ENCODE measurements around the gene UBXN2A.

Gene UBXN2A

DNA sequence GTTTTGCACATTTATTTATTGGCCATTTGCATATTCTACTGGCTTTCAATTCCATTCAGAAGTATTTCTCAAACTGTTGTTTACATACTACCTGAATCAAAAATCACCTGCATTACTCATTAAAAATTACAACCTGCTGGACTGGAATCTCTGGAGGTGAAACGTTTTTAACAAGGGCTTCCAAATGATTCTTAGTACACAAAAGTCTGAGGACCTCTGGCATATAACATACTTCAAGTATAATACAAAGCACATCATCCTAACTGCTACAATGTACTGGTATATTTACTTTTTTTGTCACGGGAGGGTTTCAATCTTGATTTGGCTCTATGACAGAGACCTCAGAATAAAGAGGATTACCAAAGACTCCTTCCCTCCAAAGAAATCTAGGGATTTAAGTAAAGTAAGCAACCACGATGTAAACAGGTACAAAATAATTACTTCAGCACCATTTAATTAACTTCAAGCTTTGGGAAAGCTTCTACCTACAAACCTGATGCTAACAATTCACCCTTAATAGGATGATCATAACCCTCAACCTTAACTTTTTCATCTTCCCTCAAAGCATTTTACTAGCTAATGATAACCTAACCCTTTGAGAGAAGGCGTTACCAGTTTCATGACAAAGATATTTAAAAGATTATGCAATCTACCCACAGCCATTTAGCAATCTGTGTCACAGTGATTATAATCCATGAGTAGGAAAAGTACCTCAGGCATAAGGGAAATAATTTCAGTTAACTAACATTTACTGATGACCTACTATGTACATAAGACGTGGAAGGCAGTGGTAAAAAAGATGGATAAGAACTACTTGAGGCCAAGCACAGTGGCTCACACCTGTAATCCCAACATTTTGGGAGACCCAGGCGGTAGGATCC is 38.1 kb upstream of the UBXN2A start (continued):
- no peak for TF ChIP-seq ZBTB21 (tag by site-specific recombination; IDR thresholded peaks at IDR 0.05)
- no peak for TF ChIP-seq ZNF266 (tag by site-specific recombination; IDR thresholded peaks at IDR 0.05; ENCODE audit: low read depth)
- TF ChIP-seq ZNF146 (tag by site-specific recombination; IDR thresholded peaks at IDR 0.05) = no peak
- TF ChIP-seq ZNF473 (tag by site-specific recombination; IDR thresholded peaks at IDR 0.05) = no peak
- no peak for TF ChIP-seq ZNF544 (tag by site-specific recombination; IDR thresholded peaks at IDR 0.05)
- TF ChIP-seq ZBTB20 (tag by site-specific recombination; IDR thresholded peaks at IDR 0.05) = no peak
- no peak for TF ChIP-seq EGR2 (tag by site-specific recombination; IDR thresholded peaks at IDR 0.05; ENCODE audit: low read depth)
- TF ChIP-seq, protein P1, sequence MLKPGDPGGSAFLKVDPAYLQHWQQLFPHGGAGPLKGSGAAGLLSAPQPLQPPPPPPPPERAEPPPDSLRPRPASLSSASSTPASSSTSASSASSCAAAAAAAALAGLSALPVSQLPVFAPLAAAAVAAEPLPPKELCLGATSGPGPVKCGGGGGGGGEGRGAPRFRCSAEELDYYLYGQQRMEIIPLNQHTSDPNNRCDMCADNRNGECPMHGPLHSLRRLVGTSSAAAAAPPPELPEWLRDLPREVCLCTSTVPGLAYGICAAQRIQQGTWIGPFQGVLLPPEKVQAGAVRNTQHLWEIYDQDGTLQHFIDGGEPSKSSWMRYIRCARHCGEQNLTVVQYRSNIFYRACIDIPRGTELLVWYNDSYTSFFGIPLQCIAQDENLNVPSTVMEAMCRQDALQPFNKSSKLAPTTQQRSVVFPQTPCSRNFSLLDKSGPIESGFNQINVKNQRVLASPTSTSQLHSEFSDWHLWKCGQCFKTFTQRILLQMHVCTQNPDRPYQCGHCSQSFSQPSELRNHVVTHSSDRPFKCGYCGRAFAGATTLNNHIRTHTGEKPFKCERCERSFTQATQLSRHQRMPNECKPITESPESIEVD (tag by site-specific recombination; IDR thresholded peaks at IDR 0.05) = peak; percentile 54; the same call in 1 of the 2 replicates
- TF ChIP-seq ATF2 (tag by site-specific recombination; IDR thresholded peaks at IDR 0.05; ENCODE audit: low read depth) = 0 out of 2 replicates have a peak, but pooled peaks have one; percentile 7
- no peak for TF ChIP-seq ZNF626 (tag by site-specific recombination; IDR thresholded peaks at IDR 0.05)
- no peak for TF ChIP-seq KLF1 (tag by site-specific recombination; IDR thresholded peaks at IDR 0.05)

DNA sequence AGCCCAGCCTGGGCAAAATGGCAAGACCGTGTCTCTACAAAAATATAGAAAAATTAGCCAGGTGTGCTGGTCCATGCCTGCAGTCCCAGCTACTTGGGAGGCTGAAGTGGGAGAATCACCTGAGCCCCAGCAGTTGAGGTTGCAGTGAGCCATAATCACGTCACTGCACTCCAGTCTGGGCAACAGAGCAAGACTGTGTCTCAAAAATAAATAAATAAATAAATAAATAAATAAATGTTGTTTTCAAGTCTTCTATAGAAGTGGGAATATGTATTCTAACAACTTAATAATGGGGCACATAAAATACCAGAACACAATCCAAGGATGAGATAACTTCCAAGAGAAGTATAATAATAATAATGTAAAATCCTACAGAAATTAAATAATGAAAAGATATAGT is 37.2 kb upstream of the UBXN2A start:
- CTCF ChIA-PET = no interaction called here
- Histone ChIP-seq H3K4me3 (ENCODE audit: low read depth, low read length) (no peak overlapping the region), H3K4me1 (ENCODE audit: control insufficient read depth, insufficient read depth, low read length) (peaks cover 29% of the 10 kb centered on the region), H3K9me3 (ENCODE audit: control insufficient read depth, insufficient read depth, low read depth, low read length) (no peaks in the 10 kb centered on the region), H3K36me3 (ENCODE audit: control insufficient read depth in 2 of 2, insufficient read depth in 1 of 2, low read length in 2 of 2) (no peaks in the 10 kb centered on the region), H3K27ac (ENCODE audit: extremely low read depth, low read depth, low read length) (no peak overlapping the region)
- POLR2A ChIA-PET = no interaction called here
- TF ChIP-seq ZNF792 (tag by site-specific recombination; IDR thresholded peaks at IDR 0.05) (no peak), ZNF426 (tag by site-specific recombination; IDR thresholded peaks at IDR 0.05) (peak; percentile 69), HOXC10 (CRISPR knock-in tag; IDR thresholded peaks at IDR 0.05) (no peak), ZNF510 (tag by site-specific recombination; IDR thresholded peaks at IDR 0.05; ENCODE audit: insufficient replicate concordance) (peak; percentile 26), ZNF629 (tag by site-specific recombination; IDR thresholded peaks at IDR 0.05) (0 out of 2 replicates have a peak, but pooled peaks have one; percentile 12), ZNF394 (tag by site-specific recombination; IDR thresholded peaks at IDR 0.05; ENCODE audit: borderline replicate concordance) (peak; percentile 90), ZNF157 (tag by site-specific recombination; IDR thresholded peaks at IDR 0.05) (no peak), ZNF19 (tag by site-specific recombination; IDR thresholded peaks at IDR 0.05; ENCODE audit: low read depth) (no peak), ZNF660 (tag by site-specific recombination; IDR thresholded peaks at IDR 0.05) (no peak), ZNF585B (tag by site-specific recombination; IDR thresholded peaks at IDR 0.05) (no peak), ZNF449 (tag by site-specific recombination; IDR thresholded peaks at IDR 0.05) (no peak), ZXDB (tag by site-specific recombination; IDR thresholded peaks at IDR 0.05) (peak; percentile 40; the same call in 1 of the 2 replicates), ZNF529 (tag by site-specific recombination; IDR thresholded peaks at IDR 0.05; ENCODE audit: insufficient replicate concordance) (no peak), ATF2 (tag by site-specific recombination; IDR thresholded peaks at IDR 0.05; ENCODE audit: low read depth) (no peak), ZNF266 (tag by site-specific recombination; IDR thresholded peaks at IDR 0.05; ENCODE audit: low read depth) (peak; percentile 42; the same call in 1 of the 2 replicates), MEIS1 (CRISPR knock-in tag; IDR thresholded peaks at IDR 0.05; ENCODE audit: borderline replicate concordance) (no peak)
- TF ChIP-seq, protein P2, sequence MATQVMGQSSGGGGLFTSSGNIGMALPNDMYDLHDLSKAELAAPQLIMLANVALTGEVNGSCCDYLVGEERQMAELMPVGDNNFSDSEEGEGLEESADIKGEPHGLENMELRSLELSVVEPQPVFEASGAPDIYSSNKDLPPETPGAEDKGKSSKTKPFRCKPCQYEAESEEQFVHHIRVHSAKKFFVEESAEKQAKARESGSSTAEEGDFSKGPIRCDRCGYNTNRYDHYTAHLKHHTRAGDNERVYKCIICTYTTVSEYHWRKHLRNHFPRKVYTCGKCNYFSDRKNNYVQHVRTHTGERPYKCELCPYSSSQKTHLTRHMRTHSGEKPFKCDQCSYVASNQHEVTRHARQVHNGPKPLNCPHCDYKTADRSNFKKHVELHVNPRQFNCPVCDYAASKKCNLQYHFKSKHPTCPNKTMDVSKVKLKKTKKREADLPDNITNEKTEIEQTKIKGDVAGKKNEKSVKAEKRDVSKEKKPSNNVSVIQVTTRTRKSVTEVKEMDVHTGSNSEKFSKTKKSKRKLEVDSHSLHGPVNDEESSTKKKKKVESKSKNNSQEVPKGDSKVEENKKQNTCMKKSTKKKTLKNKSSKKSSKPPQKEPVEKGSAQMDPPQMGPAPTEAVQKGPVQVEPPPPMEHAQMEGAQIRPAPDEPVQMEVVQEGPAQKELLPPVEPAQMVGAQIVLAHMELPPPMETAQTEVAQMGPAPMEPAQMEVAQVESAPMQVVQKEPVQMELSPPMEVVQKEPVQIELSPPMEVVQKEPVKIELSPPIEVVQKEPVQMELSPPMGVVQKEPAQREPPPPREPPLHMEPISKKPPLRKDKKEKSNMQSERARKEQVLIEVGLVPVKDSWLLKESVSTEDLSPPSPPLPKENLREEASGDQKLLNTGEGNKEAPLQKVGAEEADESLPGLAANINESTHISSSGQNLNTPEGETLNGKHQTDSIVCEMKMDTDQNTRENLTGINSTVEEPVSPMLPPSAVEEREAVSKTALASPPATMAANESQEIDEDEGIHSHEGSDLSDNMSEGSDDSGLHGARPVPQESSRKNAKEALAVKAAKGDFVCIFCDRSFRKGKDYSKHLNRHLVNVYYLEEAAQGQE (tag by site-specific recombination; IDR thresholded peaks at IDR 0.05) = peak; percentile 31; the same call in 1 of the 2 replicates

Measured in HEK293 (cell line).